Liver (tissue), 9 donors: ENCODE measurements around the gene JMJD6. TPM values are rescaled to one million over a fixed set of nuclear protein-coding genes. Genes with fewer than 3 reads are reported as not detected.
A peak's percentile ranks its signal among the peaks of the same experiment; 100 is the strongest.

ENCODE experiments used
- DNase-seq: peaks from one replicate; pipeline ENCODE4 v3.0.0-alpha.2; 2017; ENCODE audit warnings: low spot score
- H3K27ac ChIP-seq, 2 donors: one replicate each; pipeline ENCODE4 v1.7.0; 2013; ENCODE audit warnings: inconsistent platforms in 2 of 2, low read length in 2 of 2, control low read depth in 1 of 2, low read depth in 1 of 2, mild to moderate bottlenecking in 1 of 2
- H3K27me3 ChIP-seq, 4 donors: one replicate each; pipeline versions ENCODE4 v1.6.1 to v1.7.0; 2013; ENCODE audit warnings: low read length in 3 of 4, inconsistent platforms in 1 of 4, mild to moderate bottlenecking in 1 of 4, moderate library complexity in 1 of 4; ENCODE audit not compliant: control insufficient read depth in 4 of 4, insufficient read depth in 4 of 4
- H3K36me3 ChIP-seq, 4 donors: one replicate each; pipeline versions ENCODE4 v1.6.1 to v1.7.0; 2013; ENCODE audit warnings: low read length in 3 of 4, mild to moderate bottlenecking in 3 of 4, low read depth in 1 of 4, moderate library complexity in 1 of 4; ENCODE audit not compliant: control insufficient read depth in 4 of 4, insufficient read depth in 3 of 4
- H3K4me1 ChIP-seq, 4 donors: one replicate each; pipeline versions ENCODE4 v1.6.1 to v1.7.0; 2013; ENCODE audit warnings: low read length in 3 of 4, mild to moderate bottlenecking in 3 of 4, moderate library complexity in 1 of 4; ENCODE audit not compliant: control insufficient read depth in 4 of 4, insufficient read depth in 4 of 4
- H3K4me3 ChIP-seq, 3 donors: one replicate each; pipeline versions ENCODE4 v1.6.1 to v1.7.0; 2013; ENCODE audit warnings: low read length in 3 of 3, control low read depth in 1 of 3, low read depth in 1 of 3, mild to moderate bottlenecking in 1 of 3
- H3K9ac ChIP-seq, 2 donors: one replicate each; pipeline ENCODE4 v1.7.0; 2013; ENCODE audit warnings: low read length in 2 of 2, mild to moderate bottlenecking in 2 of 2, moderate library complexity in 2 of 2, control low read depth in 1 of 2, low read depth in 1 of 2
- H3K9me3 ChIP-seq, 4 donors: one replicate each; pipeline versions ENCODE4 v1.6.1 to v1.7.0; 2013; ENCODE audit warnings: low read length in 3 of 4; ENCODE audit not compliant: control insufficient read depth in 4 of 4
- ATF3 ChIP-seq: IDR thresholded peaks from 2 replicates; pipeline ENCODE4 v1.6.1; 2016; ENCODE audit warnings: antibody characterized with exemption
- CTCF ChIP-seq: fragments of 150-350 bp; IDR thresholded peaks from 2 replicates; pipeline ENCODE4 v1.5.1; 2017; ENCODE audit warnings: improper control_type of control experiment, low read depth, low read length; ENCODE audit not compliant: missing input control
- FOXA1 ChIP-seq: IDR thresholded peaks from 2 replicates; pipeline ENCODE4 v1.6.1; 2016; ENCODE audit warnings: antibody characterized with exemption
- FOXA2 ChIP-seq: IDR thresholded peaks from 2 replicates; pipeline ENCODE4 v1.6.1; 2016; ENCODE audit warnings: antibody characterized with exemption
- GABPA ChIP-seq, 2 donors: IDR thresholded peaks in 1 of 2; conservative IDR thresholded peaks in 1 of 2; 2 replicates each; pipeline ENCODE4 v1.6.1; 2016; ENCODE audit warnings: antibody characterized with exemption in 2 of 2, mild to moderate bottlenecking in 1 of 2, moderate library complexity in 1 of 2
- HNF4A ChIP-seq, 2 donors: conservative IDR thresholded peaks; 2 replicates each; pipeline ENCODE4 v1.6.1; 2016; ENCODE audit warnings: antibody characterized with exemption in 2 of 2, mild to moderate bottlenecking in 2 of 2
- HNF4G ChIP-seq: IDR thresholded peaks from 2 replicates; pipeline ENCODE4 v1.6.1; 2016; ENCODE audit warnings: antibody characterized with exemption
- JUND ChIP-seq, 2 donors: IDR thresholded peaks; 2 replicates each; pipeline ENCODE4 v1.6.1; 2016; ENCODE audit warnings: antibody characterized with exemption in 2 of 2
- NR2F2 ChIP-seq: IDR thresholded peaks from 2 replicates; pipeline ENCODE4 v1.6.1; 2016; ENCODE audit warnings: antibody characterized with exemption
- RAD21 ChIP-seq, 2 donors: IDR thresholded peaks; 2 replicates each; pipeline ENCODE4 v1.6.1; 2016; ENCODE audit warnings: antibody characterized with exemption in 2 of 2, mild to moderate bottlenecking in 2 of 2
- REST ChIP-seq: IDR thresholded peaks from 2 replicates; pipeline ENCODE4 v1.6.1; 2016; ENCODE audit warnings: antibody characterized with exemption, mild to moderate bottlenecking
- RXRA ChIP-seq, 2 donors: IDR thresholded peaks; 2 replicates each; pipeline ENCODE4 v1.6.1; 2017 to 2018; ENCODE audit warnings: antibody characterized with exemption in 2 of 2, mild to moderate bottlenecking in 1 of 2
- SP1 ChIP-seq: IDR thresholded peaks from 2 replicates; pipeline ENCODE4 v1.6.1; 2018; ENCODE audit warnings: antibody characterized with exemption, mild to moderate bottlenecking
- TAF1 ChIP-seq: conservative IDR thresholded peaks from 2 replicates; pipeline ENCODE4 v1.6.1; 2016; ENCODE audit warnings: antibody characterized with exemption, mild to moderate bottlenecking
- YY1 ChIP-seq: IDR thresholded peaks from 2 replicates; pipeline ENCODE4 v1.6.1; 2016; ENCODE audit warnings: antibody characterized with exemption, mild to moderate bottlenecking
- ZBTB33 ChIP-seq: IDR thresholded peaks from 2 replicates; pipeline ENCODE4 v1.6.1; 2016; ENCODE audit warnings: antibody characterized with exemption
- WGBS: extraction: QIAGEN DNeasy Blood & Tissue Kit; methylation state at CpG from one replicate; pipeline ENCODE4 v1.1.7; 2013; 5-methylcytosine and 5-hydroxymethylcytosine counted together
- polyA plus RNA-seq, 2 donors: library from polyadenylated mRNA; stranded (reverse) in 1 of 2; unstranded in 1 of 2; fragments of 200-250 nt in 1 of 2; fragments of >200 nt in 1 of 2; fragmentation: Nextera tagmentation in 1 of 2; extraction: Ambion mirVana in 1 of 2; gene quantifications; one replicate each; pipeline versions ENCODE4 v1.2.1 to v1.2.3, GENCODE V29; 2013 to 2015
- total RNA-seq, 2 donors: library from RNA; depleted of rRNA; stranded (reverse); fragments of >200 nt; gene quantifications; one replicate each; pipeline ENCODE4 v1.2.3, GENCODE V29; 2014
- donor health status: healthy.
- donor health status: healthy.
- donor health status: healthy.
- donor health status: healthy.
- donor health status: healthy.

JMJD6 gene
- total and polyA plus RNA-seq, 4 donors, result 9.9 to 16.1 (median 11.2) TPM

GRCh38 chr17:76727745-76728456 lies 1.5 kb upstream of the JMJD6 start:
- no peaks in the 10 kb centered on the region for H3K9me3 ChIP-seq
- peaks cover 8 to 24% (median 20%) of the 10 kb centered on the region in 4 donors for H3K36me3 ChIP-seq
- 59% methylated on average over 18 of the region's 18 CpGs for WGBS
- H3K4me1 ChIP-seq, result peaks cover 12 to 28% (median 25%) of the 10 kb centered on the region in 4 donors
- no peak for DNase-seq
- H3K9ac ChIP-seq, result peak overlapping the region; percentile 87 to 96
- H3K4me3 ChIP-seq, result peak overlapping the region; percentile 86 to 94 (median 93)
- TF ChIP-seq FOXA1 (no peak), GABPA (IDR thresholded peaks at IDR 0.05 in 1 of 2, conservative IDR thresholded peaks at IDR 0.05 in 1 of 2) (no peak), ATF3 (no peak), SP1 (no peak), CTCF (no peak), REST (no peak), NR2F2 (no peak), FOXA2 (no peak), HNF4A (conservative IDR thresholded peaks at IDR 0.05) (no peak), RAD21 (IDR thresholded peaks at IDR 0.05) (no peak), ZBTB33 (no peak), RXRA (IDR thresholded peaks at IDR 0.05) (no peak), JUND (IDR thresholded peaks at IDR 0.05) (no peak), TAF1 (no peak), HNF4G (no peak), YY1 (no peak)
- no peaks in the 10 kb centered on the region for H3K27me3 ChIP-seq
- H3K27ac ChIP-seq, result peak overlapping the region; percentile 100
